Measurements from ENCODE around the gene TRPM3. TPM values are rescaled to one million over a fixed set of nuclear protein-coding genes. Genes with fewer than 3 reads are reported as not detected.

Gene TRPM3
- total RNA-seq, 1 experiment from 2014 or later: not detected

DNA sequence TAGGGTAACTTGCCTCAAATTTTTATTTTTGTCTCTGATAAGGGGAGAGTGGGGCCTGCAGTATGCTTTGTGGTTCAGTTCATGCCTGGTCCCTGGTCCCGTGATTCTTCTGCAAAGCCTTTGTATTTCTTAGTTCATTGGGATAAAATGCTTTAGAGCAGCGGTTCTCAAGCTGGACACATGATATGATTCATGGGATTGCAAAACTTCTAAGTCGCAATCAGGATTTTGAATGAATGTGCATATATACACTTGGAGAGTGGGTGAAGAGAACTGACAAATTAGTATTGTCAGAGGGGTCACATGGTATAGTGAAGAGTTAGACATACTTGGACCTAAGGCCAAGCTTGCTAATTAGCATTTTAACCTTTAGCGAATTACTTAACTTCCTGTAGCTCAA, 441.6 kb downstream of the TRPM3 start:
- TF ChIP-seq, protein P1, sequence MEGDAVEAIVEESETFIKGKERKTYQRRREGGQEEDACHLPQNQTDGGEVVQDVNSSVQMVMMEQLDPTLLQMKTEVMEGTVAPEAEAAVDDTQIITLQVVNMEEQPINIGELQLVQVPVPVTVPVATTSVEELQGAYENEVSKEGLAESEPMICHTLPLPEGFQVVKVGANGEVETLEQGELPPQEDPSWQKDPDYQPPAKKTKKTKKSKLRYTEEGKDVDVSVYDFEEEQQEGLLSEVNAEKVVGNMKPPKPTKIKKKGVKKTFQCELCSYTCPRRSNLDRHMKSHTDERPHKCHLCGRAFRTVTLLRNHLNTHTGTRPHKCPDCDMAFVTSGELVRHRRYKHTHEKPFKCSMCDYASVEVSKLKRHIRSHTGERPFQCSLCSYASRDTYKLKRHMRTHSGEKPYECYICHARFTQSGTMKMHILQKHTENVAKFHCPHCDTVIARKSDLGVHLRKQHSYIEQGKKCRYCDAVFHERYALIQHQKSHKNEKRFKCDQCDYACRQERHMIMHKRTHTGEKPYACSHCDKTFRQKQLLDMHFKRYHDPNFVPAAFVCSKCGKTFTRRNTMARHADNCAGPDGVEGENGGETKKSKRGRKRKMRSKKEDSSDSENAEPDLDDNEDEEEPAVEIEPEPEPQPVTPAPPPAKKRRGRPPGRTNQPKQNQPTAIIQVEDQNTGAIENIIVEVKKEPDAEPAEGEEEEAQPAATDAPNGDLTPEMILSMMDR (IDR thresholded peaks at IDR 0.05; ENCODE audit: unreplicated experiment): no peak
- no peak overlapping the region for H3K4me3 Mint-ChIP-seq (ENCODE audit: low read depth, unreplicated experiment)
- no peak overlapping the region for H3K27ac Mint-ChIP-seq (ENCODE audit: unreplicated experiment)
- peaks cover 12% of the 10 kb centered on the region for H3K27me3 Mint-ChIP-seq (ENCODE audit: unreplicated experiment)
- no peaks in the 10 kb centered on the region for H3K4me1 Mint-ChIP-seq (ENCODE audit: low read depth, unreplicated experiment)
- H3K36me3 Mint-ChIP-seq (ENCODE audit: insufficient read depth, unreplicated experiment): no peaks in the 10 kb centered on the region
- no peaks in the 10 kb centered on the region for H3K9me3 Mint-ChIP-seq (ENCODE audit: low read depth, unreplicated experiment)
- BruUV-seq (replicated peaks): no TSS peak
- no peak for DNase-seq
- intact Hi-C loops (cut with micrococcal nuclease; ENCODE audit: unreplicated experiment): no loop called here
- CTCF ChIA-PET: no interaction called here

DNA sequence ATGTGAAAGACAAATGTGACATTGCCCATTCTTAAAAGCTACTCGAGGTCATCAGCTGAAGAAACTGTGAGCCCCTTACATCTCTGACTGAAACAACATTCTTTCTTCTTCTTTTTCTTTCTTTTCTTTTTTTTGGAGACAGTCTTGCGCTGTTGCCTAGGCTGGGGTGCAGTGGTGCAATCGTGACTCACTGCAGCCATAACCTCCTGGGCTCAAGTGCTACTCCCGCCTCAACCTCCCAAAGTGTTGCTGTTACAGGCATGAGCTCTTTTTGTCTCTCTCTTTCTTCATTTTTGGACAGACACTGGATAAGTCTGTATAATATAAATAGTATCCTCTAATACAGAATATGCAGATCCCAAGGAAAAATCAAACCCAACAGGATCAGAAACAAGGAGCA, 443.3 kb downstream of the TRPM3 start:
- no peak overlapping the region for H3K4me3 Mint-ChIP-seq (ENCODE audit: low read depth, unreplicated experiment)
- TF ChIP-seq, protein P1 (IDR thresholded peaks at IDR 0.05; ENCODE audit: unreplicated experiment): no peak
- CTCF ChIA-PET: no interaction called here
- H3K27ac Mint-ChIP-seq (ENCODE audit: unreplicated experiment): no peak overlapping the region
- no peaks in the 10 kb centered on the region for H3K36me3 Mint-ChIP-seq (ENCODE audit: insufficient read depth, unreplicated experiment)
- H3K27me3 Mint-ChIP-seq (ENCODE audit: unreplicated experiment): peaks cover 13% of the 10 kb centered on the region
- no TSS peak for BruUV-seq (replicated peaks)
- intact Hi-C loops (cut with micrococcal nuclease; ENCODE audit: unreplicated experiment): no loop called here
- no peaks in the 10 kb centered on the region for H3K4me1 Mint-ChIP-seq (ENCODE audit: low read depth, unreplicated experiment)
- no peak for DNase-seq
- H3K9me3 Mint-ChIP-seq (ENCODE audit: low read depth, unreplicated experiment): no peaks in the 10 kb centered on the region

DNA sequence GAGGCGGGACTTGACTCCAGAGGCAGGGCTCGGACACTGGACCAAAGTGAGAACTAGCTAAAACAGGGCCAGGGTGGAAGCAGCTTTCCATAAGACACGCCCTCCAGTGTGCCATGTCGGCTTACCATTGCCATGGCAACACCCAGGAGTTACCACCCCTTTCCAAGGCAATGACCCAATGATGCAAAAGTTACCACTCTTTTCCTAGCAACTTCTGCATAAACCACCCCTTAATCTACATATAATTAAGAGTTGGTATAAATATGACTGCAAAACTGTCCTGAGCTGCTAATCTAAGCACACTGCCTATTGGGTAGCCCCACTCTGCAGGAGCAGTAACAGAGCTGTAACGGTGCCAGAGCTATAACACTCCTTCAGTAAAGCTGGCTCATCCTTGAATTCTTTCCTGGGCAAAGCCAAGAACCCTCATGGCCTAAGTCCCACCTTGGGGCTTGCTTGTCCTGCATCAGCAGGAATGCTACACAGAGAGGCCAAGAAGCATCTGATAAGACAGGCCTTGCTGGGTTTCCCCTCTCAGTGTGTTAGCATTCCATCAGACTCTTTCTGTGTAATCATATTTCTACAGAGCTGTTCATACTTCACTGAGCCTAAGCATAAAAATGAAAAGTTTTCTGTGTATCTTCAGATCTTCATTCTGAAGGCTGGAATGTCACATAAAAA, 444.2 kb downstream of the TRPM3 start:
- Mint-ChIP-seq H3K4me3 (ENCODE audit: low read depth, unreplicated experiment) (no peak overlapping the region), H3K4me1 (ENCODE audit: low read depth, unreplicated experiment) (no peaks in the 10 kb centered on the region), H3K9me3 (ENCODE audit: low read depth, unreplicated experiment) (no peaks in the 10 kb centered on the region), H3K27ac (ENCODE audit: unreplicated experiment) (no peak overlapping the region), H3K36me3 (ENCODE audit: insufficient read depth, unreplicated experiment) (no peaks in the 10 kb centered on the region), H3K27me3 (ENCODE audit: unreplicated experiment) (peaks cover 23% of the 10 kb centered on the region)
- DNase-seq: no peak
- intact Hi-C loops (cut with micrococcal nuclease; ENCODE audit: unreplicated experiment): no loop called here
- CTCF ChIA-PET: interaction anchor here (0.7 kb wide), 1 partner anchor 27 kb away, joined by 3 read pairs; no protein-coding TSS in a partner anchor
- BruUV-seq (replicated peaks): no TSS peak
- TF ChIP-seq, protein P1 (IDR thresholded peaks at IDR 0.05; ENCODE audit: unreplicated experiment): no peak

DNA sequence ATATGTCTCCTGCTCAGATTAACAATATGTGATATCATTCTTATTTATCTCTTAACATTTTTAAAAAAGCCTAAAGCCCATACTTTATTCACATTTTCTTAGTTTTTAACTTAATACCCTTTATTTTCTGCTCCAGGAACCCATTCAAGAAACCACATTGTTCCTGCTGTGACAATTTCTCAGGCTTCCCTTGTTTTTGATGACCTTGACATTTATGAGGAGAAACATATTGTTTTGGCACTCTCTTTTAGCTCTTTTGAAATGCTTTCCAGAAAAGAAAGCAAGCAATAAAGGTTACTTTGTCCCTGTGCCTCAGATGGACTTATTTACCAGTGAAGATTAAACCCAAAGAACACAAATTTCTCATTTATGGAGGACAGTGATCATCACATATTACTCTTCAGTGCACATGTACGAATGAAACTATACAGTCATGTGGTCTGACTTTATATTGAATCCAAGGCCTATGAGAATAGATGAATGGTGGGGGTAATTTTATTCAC, 445.5 kb downstream of the TRPM3 start:
- H3K27ac Mint-ChIP-seq (ENCODE audit: unreplicated experiment): no peak overlapping the region
- DNase-seq: no peak
- H3K4me3 Mint-ChIP-seq (ENCODE audit: low read depth, unreplicated experiment): no peak overlapping the region
- H3K36me3 Mint-ChIP-seq (ENCODE audit: insufficient read depth, unreplicated experiment): no peaks in the 10 kb centered on the region
- no peaks in the 10 kb centered on the region for H3K4me1 Mint-ChIP-seq (ENCODE audit: low read depth, unreplicated experiment)
- intact Hi-C loops (cut with micrococcal nuclease; ENCODE audit: unreplicated experiment): no loop called here
- BruUV-seq (replicated peaks): no TSS peak
- TF ChIP-seq, protein P1 (IDR thresholded peaks at IDR 0.05; ENCODE audit: unreplicated experiment): no peak
- CTCF ChIA-PET: no interaction called here
- H3K9me3 Mint-ChIP-seq (ENCODE audit: low read depth, unreplicated experiment): no peaks in the 10 kb centered on the region
- H3K27me3 Mint-ChIP-seq (ENCODE audit: unreplicated experiment): peaks cover 25% of the 10 kb centered on the region
